Stimulated activated CD4-positive, alpha-beta T cell treated with anti-CD3 and anti-CD28 coated beads, Interleukin-15, amount 100 ng/mL, for 48 hours (primary cell): ENCODE measurements around the gene SSR1.
A peak's percentile ranks its signal among the peaks of the same experiment; 100 is the strongest.
"Not testable (repeated sequence)": the region's sequence is repeated elsewhere in the genome, so short reads cannot be mapped to it uniquely, and the experiment has no call there.

Experiments
- DNase-seq, 2 donors: peaks; one replicate each; pipeline ENCODE4 v3.0.0-alpha.2; 2020; ENCODE audit warnings: low read depth in 2 of 2

The SSR1 gene

GRCh38 chr6:7282097-7282906 lies 30.7 kb downstream of the SSR1 start:
- DNase-seq, result no peak

- DNase-seq, result no peak
These were observed 36.8 kb downstream of the SSR1 start for GRCh38 chr6:7276199-7276524.

GRCh38 chr6:7274525-7274924 lies 38.5 kb downstream of the SSR1 start:
- DNase-seq, result not testable (repeated sequence)

- no peak for DNase-seq
These were observed 39.3 kb downstream of the SSR1 start for GRCh38 chr6:7273709-7274108.

- DNase-seq, result no peak
These were observed 41.8 kb downstream of the SSR1 start for GRCh38 chr6:7271205-7271534.

GRCh38 chr6:7270320-7271204 lies 42.4 kb downstream of the SSR1 start:
- DNase-seq, result no peak

GRCh38 chr6:7269816-7270215 lies 43.2 kb downstream of the SSR1 start:
- DNase-seq, result no peak

GRCh38 chr6:7268816-7269555 lies 44.0 kb downstream of the SSR1 start:
- DNase-seq, result no peak

- no peak for DNase-seq
These were observed 44.6 kb downstream of the SSR1 start for GRCh38 chr6:7268362-7268761.

GRCh38 chr6:7267466-7268091 lies 45.4 kb downstream of the SSR1 start:
- DNase-seq, result no peak

GRCh38 chr6:7267071-7267465 lies 45.9 kb downstream of the SSR1 start:
- no peak for DNase-seq

GRCh38 chr6:7265385-7265726 lies 47.6 kb downstream of the SSR1 start:
- not testable (repeated sequence) for DNase-seq

- no peak for DNase-seq
These were observed 48.2 kb downstream of the SSR1 start for GRCh38 chr6:7264686-7265384.

- DNase-seq, result no peak
These were observed 49.0 kb downstream of the SSR1 start for GRCh38 chr6:7264041-7264440.

GRCh38 chr6:7263519-7263805 lies 49.5 kb downstream of the SSR1 start:
- DNase-seq, result not testable (repeated sequence)

GRCh38 chr6:7262746-7263518 lies 50.1 kb downstream of the SSR1 start:
- DNase-seq, result no peak

- DNase-seq, result no peak
These were observed 51.0 kb downstream of the SSR1 start for GRCh38 chr6:7261852-7262461.

GRCh38 chr6:7261032-7261841 lies 51.8 kb downstream of the SSR1 start:
- DNase-seq, result peak; percentile 19 to 20

- no peak for DNase-seq
These were observed 52.5 kb downstream of the SSR1 start for GRCh38 chr6:7260291-7261031.
